ENCODE results near the gene NLRP6.

GRCh38 chr11:255176-255575, 23.0 kb upstream of the NLRP6 start:
- no peak for TF ChIP-seq YY1 (IDR thresholded peaks at IDR 0.05; ENCODE audit: low read depth)
- TF ChIP-seq CREB1 (IDR thresholded peaks at IDR 0.05; ENCODE audit: low read depth): no peak
- TF ChIP-seq, protein P1, sequence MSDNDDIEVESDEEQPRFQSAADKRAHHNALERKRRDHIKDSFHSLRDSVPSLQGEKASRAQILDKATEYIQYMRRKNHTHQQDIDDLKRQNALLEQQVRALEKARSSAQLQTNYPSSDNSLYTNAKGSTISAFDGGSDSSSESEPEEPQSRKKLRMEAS (IDR thresholded peaks at IDR 0.05): no peak
- TF ChIP-seq EP300 (IDR thresholded peaks at IDR 0.05; ENCODE audit: borderline replicate concordance): no peak
- no peak for TF ChIP-seq FOXM1 (IDR thresholded peaks at IDR 0.05; ENCODE audit: borderline replicate concordance, low read depth)
- TF ChIP-seq, protein P2, sequence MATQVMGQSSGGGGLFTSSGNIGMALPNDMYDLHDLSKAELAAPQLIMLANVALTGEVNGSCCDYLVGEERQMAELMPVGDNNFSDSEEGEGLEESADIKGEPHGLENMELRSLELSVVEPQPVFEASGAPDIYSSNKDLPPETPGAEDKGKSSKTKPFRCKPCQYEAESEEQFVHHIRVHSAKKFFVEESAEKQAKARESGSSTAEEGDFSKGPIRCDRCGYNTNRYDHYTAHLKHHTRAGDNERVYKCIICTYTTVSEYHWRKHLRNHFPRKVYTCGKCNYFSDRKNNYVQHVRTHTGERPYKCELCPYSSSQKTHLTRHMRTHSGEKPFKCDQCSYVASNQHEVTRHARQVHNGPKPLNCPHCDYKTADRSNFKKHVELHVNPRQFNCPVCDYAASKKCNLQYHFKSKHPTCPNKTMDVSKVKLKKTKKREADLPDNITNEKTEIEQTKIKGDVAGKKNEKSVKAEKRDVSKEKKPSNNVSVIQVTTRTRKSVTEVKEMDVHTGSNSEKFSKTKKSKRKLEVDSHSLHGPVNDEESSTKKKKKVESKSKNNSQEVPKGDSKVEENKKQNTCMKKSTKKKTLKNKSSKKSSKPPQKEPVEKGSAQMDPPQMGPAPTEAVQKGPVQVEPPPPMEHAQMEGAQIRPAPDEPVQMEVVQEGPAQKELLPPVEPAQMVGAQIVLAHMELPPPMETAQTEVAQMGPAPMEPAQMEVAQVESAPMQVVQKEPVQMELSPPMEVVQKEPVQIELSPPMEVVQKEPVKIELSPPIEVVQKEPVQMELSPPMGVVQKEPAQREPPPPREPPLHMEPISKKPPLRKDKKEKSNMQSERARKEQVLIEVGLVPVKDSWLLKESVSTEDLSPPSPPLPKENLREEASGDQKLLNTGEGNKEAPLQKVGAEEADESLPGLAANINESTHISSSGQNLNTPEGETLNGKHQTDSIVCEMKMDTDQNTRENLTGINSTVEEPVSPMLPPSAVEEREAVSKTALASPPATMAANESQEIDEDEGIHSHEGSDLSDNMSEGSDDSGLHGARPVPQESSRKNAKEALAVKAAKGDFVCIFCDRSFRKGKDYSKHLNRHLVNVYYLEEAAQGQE (IDR thresholded peaks at IDR 0.05; ENCODE audit: low read depth): no peak
- no peak for TF ChIP-seq TAF1 (IDR thresholded peaks at IDR 0.05; ENCODE audit: low read depth)
- TF ChIP-seq RAD21 (IDR thresholded peaks at IDR 0.05; ENCODE audit: low read depth): no peak
- no peak for TF ChIP-seq USF1 (IDR thresholded peaks at IDR 0.05)
- TF ChIP-seq EGR1 (IDR thresholded peaks at IDR 0.05): no peak

All from Ishikawa (cell line).